Esophagus squamous epithelium (tissue), 4 donors: ENCODE results near the gene LEO1.

Source experiments
- CTCF ChIP-seq, 6 experiments: fragments of 450-650 bp in 4 of 6; fragments of 200-600 bp in 2 of 6; sonication (generic) in 2 of 6; IDR thresholded peaks; one replicate each; pipeline ENCODE4 v1.5.1; 2016 to 2019; ENCODE audit warnings: antibody characterized with exemption in 6 of 6, mild to moderate bottlenecking in 4 of 6, moderate library complexity in 4 of 6
- POLR2A ChIP-seq, 4 donors: fragments of 450-650 bp; IDR thresholded peaks; one replicate each; pipeline ENCODE4 v1.6.1; 2017; ENCODE audit warnings: antibody characterized with exemption in 4 of 4, mild to moderate bottlenecking in 4 of 4, moderate library complexity in 3 of 4

GRCh38 chr15:51971375-51972133 is at the start of gene LEO1:
- peak in 4 of 6 experiments; percentile 27 to 47 (median 37) for TF ChIP-seq CTCF (IDR thresholded peaks at IDR 0.05)
- peak in 2 of 4 donors; percentile 7 to 62 for TF ChIP-seq POLR2A (IDR thresholded peaks at IDR 0.05)
